ENCODE data around the gene FAM171A1. TPM values are rescaled to one million over a fixed set of nuclear protein-coding genes. Genes with fewer than 3 reads are reported as not detected.
A peak's percentile ranks its signal among the peaks of the same experiment; 100 is the strongest.

Gene FAM171A1
- total and polyA plus RNA-seq, 2 of the 13 experiments (the other 11 are each of a cell fraction or from before 2014, with no cell fraction given): 21.5 to 34.7 TPM

DNA sequence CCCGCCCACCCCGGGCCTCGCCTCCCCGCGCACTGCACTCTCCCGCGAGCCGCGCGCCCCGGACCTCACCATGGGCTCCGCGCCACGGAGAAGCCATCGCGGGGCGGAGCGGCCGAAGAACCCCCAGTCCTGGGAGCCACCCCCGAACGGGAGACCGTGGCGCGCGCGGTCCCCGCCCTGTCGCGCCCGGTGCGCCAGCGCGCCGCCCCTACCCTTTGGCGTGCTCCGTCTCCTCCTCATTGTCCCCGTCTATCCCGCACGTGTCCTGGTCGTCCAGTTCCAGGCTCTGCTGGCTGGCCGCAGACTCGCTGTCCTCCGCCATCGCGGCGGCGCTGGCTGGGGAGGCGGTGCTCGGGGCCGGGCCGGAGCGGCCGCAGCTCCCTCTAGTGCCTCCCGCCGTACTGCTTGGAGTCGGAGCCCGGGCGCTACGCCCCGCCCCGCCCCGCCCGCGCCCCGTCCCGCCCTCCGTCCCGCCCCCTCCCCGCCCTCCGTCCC, 202.8 kb downstream of the FAM171A1 start, which contains the start of gene NMT2 (continued):
- TF ChIP-seq, protein P1, sequence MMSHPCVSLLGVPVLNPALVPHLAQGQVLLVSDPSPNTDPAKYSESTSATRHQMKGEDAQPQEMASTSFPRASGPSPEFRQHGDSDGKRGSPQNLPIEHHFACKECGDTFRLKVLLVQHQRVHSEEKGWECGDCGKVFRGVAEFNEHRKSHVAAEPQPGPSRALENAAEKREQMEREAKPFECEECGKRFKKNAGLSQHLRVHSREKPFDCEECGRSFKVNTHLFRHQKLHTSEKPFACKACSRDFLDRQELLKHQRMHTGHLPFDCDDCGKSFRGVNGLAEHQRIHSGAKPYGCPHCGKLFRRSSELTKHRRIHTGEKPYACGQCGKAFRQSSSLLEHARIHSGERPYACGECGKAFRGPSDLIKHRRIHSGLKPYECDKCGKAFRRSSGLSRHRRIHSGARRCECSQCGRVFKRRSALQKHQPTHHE (CRISPR knock-in tag; IDR thresholded peaks at IDR 0.05; ENCODE audit: borderline replicate concordance): peak; percentile 76; the same call in 1 of the 2 replicates
- TF ChIP-seq PRMT3 (CRISPR knock-in tag; IDR thresholded peaks at IDR 0.05; ENCODE audit: borderline replicate concordance, low read depth): no peak
- peak; percentile 68 for TF ChIP-seq RAD21 (CRISPR knock-in tag; IDR thresholded peaks at IDR 0.05)
- 0 out of 2 replicates have a peak, but pooled peaks have one; percentile 33 for TF ChIP-seq ZNF672 (CRISPR knock-in tag; IDR thresholded peaks at IDR 0.05)
- peak; percentile 16; the same call in 1 of the 2 replicates for TF ChIP-seq ZNF331 (CRISPR knock-in tag; IDR thresholded peaks at IDR 0.05)
- TF ChIP-seq DMAP1 (CRISPR knock-in tag; IDR thresholded peaks at IDR 0.05): peak; percentile 58; the same call in 1 of the 2 replicates
- TF ChIP-seq, protein P2, sequence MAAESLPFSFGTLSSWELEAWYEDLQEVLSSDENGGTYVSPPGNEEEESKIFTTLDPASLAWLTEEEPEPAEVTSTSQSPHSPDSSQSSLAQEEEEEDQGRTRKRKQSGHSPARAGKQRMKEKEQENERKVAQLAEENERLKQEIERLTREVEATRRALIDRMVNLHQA (CRISPR knock-in tag; IDR thresholded peaks at IDR 0.05): no peak
- TF ChIP-seq, protein P3, sequence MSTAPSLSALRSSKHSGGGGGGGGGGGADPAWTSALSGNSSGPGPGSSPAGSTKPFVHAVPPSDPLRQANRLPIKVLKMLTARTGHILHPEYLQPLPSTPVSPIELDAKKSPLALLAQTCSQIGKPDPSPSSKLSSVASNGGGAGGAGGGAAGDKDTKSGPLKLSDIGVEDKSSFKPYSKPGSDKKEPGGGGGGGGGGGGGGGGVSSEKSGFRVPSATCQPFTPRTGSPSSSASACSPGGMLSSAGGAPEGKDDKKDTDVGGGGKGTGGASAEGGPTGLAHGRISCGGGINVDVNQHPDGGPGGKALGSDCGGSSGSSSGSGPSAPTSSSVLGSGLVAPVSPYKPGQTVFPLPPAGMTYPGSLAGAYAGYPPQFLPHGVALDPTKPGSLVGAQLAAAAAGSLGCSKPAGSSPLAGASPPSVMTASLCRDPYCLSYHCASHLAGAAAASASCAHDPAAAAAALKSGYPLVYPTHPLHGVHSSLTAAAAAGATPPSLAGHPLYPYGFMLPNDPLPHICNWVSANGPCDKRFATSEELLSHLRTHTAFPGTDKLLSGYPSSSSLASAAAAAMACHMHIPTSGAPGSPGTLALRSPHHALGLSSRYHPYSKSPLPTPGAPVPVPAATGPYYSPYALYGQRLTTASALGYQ (CRISPR knock-in tag; IDR thresholded peaks at IDR 0.05): peak; percentile 29; the same call in 1 of the 2 replicates
- no peak for TF ChIP-seq ARNTL (CRISPR knock-in tag; IDR thresholded peaks at IDR 0.05)
- TF ChIP-seq PAX8 (CRISPR knock-in tag; IDR thresholded peaks at IDR 0.05; ENCODE audit: borderline replicate concordance): no peak; the same call in 1 of the 2 replicates
- TF ChIP-seq, protein P4, sequence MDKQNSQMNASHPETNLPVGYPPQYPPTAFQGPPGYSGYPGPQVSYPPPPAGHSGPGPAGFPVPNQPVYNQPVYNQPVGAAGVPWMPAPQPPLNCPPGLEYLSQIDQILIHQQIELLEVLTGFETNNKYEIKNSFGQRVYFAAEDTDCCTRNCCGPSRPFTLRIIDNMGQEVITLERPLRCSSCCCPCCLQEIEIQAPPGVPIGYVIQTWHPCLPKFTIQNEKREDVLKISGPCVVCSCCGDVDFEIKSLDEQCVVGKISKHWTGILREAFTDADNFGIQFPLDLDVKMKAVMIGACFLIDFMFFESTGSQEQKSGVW (CRISPR knock-in tag; IDR thresholded peaks at IDR 0.05; ENCODE audit: borderline replicate concordance): no peak
- no peak for TF ChIP-seq KAT2B (IDR thresholded peaks at IDR 0.05; ENCODE audit: borderline replicate concordance, low read depth, low read length)
- no peak for TF ChIP-seq MEIS1 (CRISPR knock-in tag; IDR thresholded peaks at IDR 0.05; ENCODE audit: borderline replicate concordance)
- peak; percentile 31; the same call in 1 of the 2 replicates for TF ChIP-seq CBFB (CRISPR knock-in tag; IDR thresholded peaks at IDR 0.05)
- TF ChIP-seq, protein P5, sequence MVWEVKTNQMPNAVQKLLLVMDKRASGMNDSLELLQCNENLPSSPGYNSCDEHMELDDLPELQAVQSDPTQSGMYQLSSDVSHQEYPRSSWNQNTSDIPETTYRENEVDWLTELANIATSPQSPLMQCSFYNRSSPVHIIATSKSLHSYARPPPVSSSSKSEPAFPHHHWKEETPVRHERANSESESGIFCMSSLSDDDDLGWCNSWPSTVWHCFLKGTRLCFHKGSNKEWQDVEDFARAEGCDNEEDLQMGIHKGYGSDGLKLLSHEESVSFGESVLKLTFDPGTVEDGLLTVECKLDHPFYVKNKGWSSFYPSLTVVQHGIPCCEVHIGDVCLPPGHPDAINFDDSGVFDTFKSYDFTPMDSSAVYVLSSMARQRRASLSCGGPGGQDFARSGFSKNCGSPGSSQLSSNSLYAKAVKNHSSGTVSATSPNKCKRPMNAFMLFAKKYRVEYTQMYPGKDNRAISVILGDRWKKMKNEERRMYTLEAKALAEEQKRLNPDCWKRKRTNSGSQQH (CRISPR knock-in tag; IDR thresholded peaks at IDR 0.05; ENCODE audit: low read depth): no peak
- TF ChIP-seq MLLT10 (CRISPR knock-in tag; IDR thresholded peaks at IDR 0.05): no peak
- peak; percentile 37; the same call in 1 of the 2 replicates for TF ChIP-seq ZFP37 (CRISPR knock-in tag; IDR thresholded peaks at IDR 0.05; ENCODE audit: borderline replicate concordance)
- TF ChIP-seq, protein P6, sequence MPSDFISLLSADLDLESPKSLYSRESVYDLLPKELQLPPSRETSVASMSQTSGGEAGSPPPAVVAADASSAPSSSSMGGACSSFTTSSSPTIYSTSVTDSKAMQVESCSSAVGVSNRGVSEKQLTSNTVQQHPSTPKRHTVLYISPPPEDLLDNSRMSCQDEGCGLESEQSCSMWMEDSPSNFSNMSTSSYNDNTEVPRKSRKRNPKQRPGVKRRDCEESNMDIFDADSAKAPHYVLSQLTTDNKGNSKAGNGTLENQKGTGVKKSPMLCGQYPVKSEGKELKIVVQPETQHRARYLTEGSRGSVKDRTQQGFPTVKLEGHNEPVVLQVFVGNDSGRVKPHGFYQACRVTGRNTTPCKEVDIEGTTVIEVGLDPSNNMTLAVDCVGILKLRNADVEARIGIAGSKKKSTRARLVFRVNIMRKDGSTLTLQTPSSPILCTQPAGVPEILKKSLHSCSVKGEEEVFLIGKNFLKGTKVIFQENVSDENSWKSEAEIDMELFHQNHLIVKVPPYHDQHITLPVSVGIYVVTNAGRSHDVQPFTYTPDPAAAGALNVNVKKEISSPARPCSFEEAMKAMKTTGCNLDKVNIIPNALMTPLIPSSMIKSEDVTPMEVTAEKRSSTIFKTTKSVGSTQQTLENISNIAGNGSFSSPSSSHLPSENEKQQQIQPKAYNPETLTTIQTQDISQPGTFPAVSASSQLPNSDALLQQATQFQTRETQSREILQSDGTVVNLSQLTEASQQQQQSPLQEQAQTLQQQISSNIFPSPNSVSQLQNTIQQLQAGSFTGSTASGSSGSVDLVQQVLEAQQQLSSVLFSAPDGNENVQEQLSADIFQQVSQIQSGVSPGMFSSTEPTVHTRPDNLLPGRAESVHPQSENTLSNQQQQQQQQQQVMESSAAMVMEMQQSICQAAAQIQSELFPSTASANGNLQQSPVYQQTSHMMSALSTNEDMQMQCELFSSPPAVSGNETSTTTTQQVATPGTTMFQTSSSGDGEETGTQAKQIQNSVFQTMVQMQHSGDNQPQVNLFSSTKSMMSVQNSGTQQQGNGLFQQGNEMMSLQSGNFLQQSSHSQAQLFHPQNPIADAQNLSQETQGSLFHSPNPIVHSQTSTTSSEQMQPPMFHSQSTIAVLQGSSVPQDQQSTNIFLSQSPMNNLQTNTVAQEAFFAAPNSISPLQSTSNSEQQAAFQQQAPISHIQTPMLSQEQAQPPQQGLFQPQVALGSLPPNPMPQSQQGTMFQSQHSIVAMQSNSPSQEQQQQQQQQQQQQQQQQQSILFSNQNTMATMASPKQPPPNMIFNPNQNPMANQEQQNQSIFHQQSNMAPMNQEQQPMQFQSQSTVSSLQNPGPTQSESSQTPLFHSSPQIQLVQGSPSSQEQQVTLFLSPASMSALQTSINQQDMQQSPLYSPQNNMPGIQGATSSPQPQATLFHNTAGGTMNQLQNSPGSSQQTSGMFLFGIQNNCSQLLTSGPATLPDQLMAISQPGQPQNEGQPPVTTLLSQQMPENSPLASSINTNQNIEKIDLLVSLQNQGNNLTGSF (CRISPR knock-in tag; IDR thresholded peaks at IDR 0.05): no peak
- no peak for TF ChIP-seq ZNF713 (CRISPR knock-in tag; IDR thresholded peaks at IDR 0.05)
